T-helper 17 cell (primary cell): ENCODE data around the gene C9orf78. TPM values are rescaled to one million over a fixed set of nuclear protein-coding genes. Genes with fewer than 3 reads are reported as not detected.

Experiments used
- ATAC-seq: fragments of 150-1000 bp; cut with Tn5 transposase; 2 replicates; pipeline ENCODE4 v1.10.0; 2021; ENCODE audit warnings: mild to moderate bottlenecking, moderate library complexity
- DNase-seq, 3 donors: peaks; one replicate each; pipeline versions ENCODE4 v3.0.0 to v3.0.0-alpha.2; 2020 to 2021
- H3K9me3 ChIP-seq: one replicate; pipeline ENCODE4 v1.7.0; 2013; ENCODE audit warnings: low read length, mild to moderate bottlenecking; ENCODE audit not compliant: control insufficient read depth, poor library complexity, severe bottlenecking
- H3K27ac Mint-ChIP-seq: one replicate; pipeline ENCODE4 v1.8.0; 2022; ENCODE audit warnings: mild to moderate bottlenecking, moderate library complexity, mixed read lengths
- H3K27me3 Mint-ChIP-seq: one replicate; pipeline ENCODE4 v1.8.0; 2022; ENCODE audit warnings: mixed read lengths
- H3K36me3 Mint-ChIP-seq: one replicate; pipeline ENCODE4 v1.8.0; 2022; ENCODE audit warnings: low read depth, mixed read lengths
- H3K4me1 Mint-ChIP-seq: one replicate; pipeline ENCODE4 v1.8.0; 2022; ENCODE audit warnings: mild to moderate bottlenecking, mixed read lengths
- H3K4me3 Mint-ChIP-seq: one replicate; pipeline ENCODE4 v1.8.0; 2022; ENCODE audit warnings: mild to moderate bottlenecking, moderate library complexity, mixed read lengths
- total RNA-seq, 4 donors: library from RNA in 2 of 4; stranded (reverse) in 2 of 4; gene quantifications; one replicate each; pipeline ENCODE4 v1.2.3 and lab custom pipeline; 2022 to 2026

Gene C9orf78
- total RNA-seq, 2 donors from 2014 or later = 96.2 to 111 TPM

DNA sequence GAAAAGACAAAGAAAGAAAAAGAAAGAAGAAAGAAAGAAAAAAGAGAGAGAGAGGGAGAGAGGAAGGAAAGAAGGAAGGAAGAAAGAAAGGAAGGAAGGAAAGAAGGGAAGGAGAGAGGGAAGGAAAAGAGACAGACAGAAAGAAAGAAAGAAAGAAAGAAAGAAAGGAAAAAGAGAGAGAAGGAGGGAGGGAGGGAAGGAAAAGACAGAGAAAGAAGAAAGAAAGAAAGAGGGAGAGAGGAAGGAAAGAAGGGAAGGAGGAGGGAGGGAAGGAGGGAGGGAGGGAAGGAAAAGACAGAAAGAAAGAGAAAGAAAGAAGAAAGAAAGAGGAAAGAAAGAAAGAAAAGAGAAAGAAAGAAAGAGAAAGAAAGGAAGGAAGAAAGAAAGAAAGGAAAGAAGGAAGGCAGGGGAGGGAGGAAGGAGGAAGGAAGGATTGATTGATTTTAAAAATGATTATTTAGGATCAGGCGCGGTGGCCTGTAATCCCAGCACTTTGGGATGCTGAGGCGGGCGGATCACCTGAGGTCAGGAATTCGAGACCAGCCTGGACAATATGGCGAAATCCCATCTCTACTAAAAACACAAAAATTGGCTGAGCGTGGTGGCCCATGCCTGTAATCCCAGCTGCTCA is 55.4 kb downstream of the C9orf78 start:
- Mint-ChIP-seq H3K36me3 (no peaks in the 10 kb centered on the region), H3K4me1 (peaks cover 14% of the 10 kb centered on the region), H3K4me3 (no peak overlapping the region), H3K27ac (no peak overlapping the region), H3K27me3 (peaks cover 30% of the 10 kb centered on the region)
- H3K9me3 ChIP-seq = no peaks in the 10 kb centered on the region
- ATAC-seq (no peak), DNase-seq (no peak)

DNA sequence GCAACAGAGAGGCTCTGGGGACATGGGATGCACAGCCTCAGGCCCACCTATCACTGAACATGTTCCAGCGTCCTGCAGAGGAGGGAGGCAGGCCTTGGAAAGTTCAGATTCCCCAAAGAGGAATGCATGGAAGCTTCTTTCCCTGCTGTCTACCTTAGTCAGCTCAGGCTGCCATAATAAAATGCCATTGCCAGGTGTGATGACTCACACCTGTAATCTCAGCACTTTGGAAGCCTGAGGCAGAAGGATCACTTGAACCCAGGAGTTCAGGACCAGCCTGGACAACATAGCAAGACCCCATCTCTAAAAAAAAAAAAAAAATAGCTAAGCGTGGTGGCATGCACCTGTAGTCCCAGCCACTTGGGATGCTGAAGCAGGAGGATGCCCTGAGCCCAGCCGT is 56.6 kb downstream of the C9orf78 start:
- Mint-ChIP-seq H3K4me1 (peaks cover 13% of the 10 kb centered on the region), H3K27me3 (peaks cover 40% of the 10 kb centered on the region), H3K27ac (no peak overlapping the region), H3K4me3 (no peak overlapping the region), H3K36me3 (peaks cover 3% of the 10 kb centered on the region)
- H3K9me3 ChIP-seq = no peaks in the 10 kb centered on the region
- ATAC-seq = no peak
- no peak for DNase-seq

DNA sequence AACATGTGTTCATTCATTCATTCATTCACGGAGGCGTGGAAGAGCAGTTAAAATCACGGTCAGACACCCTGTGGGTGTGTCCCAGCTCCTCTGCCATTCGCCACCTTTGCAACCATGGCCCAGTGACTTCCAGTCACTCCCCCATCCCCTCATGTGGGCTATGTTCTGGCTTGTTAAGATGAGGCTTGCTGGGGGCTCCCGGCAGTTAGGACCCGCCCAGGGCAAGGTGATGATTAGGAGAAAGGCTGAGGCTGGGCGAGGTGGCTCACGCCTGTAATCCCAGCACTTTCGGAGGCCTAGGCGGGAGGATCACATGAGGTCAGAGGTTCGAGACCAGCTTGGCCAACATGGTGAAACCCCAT is 57.3 kb downstream of the C9orf78 start:
- no peak overlapping the region for H3K4me3 Mint-ChIP-seq
- H3K9me3 ChIP-seq = no peaks in the 10 kb centered on the region
- peaks cover 41% of the 10 kb centered on the region for H3K27me3 Mint-ChIP-seq
- DNase-seq = no peak
- H3K4me1 Mint-ChIP-seq = peaks cover 13% of the 10 kb centered on the region
- peaks cover 3% of the 10 kb centered on the region for H3K36me3 Mint-ChIP-seq
- peak overlapping the region; percentile 51 for H3K27ac Mint-ChIP-seq
- ATAC-seq = no peak

Other genes starting within 250 kb of the C9orf78 start
- gene C9orf50, start 214.2 kb downstream of the C9orf78 start, total RNA-seq = not detected
- gene NTMT1, start 209.1 kb downstream of the C9orf78 start, total RNA-seq = 10 to 100 TPM; 27.0 to 27.8 TPM
- 10 to 100 TPM; 21.9 to 28.7 TPM for gene ASB6, start 193.1 kb downstream of the C9orf78 start, total RNA-seq
- not detected for gene PRRX2, start 169.6 kb downstream of the C9orf78 start, total RNA-seq
- gene PTGES, start 82.2 kb downstream of the C9orf78 start, total RNA-seq = under 1 TPM in 1 of 2 donors, not detected in 1; 0.15 TPM
- 10 to 100 TPM; 13.2 to 18.7 TPM for gene TOR1B, start 32.1 kb downstream of the C9orf78 start, total RNA-seq
- 10 to 100 TPM; 16.7 to 17.2 TPM for gene TOR1A, start 11.1 kb downstream of the C9orf78 start, total RNA-seq
- 10 to 100 TPM; 80.7 to 90.0 TPM for gene USP20, start 183 bp upstream of the C9orf78 start, total RNA-seq
- gene FNBP1, start 207.9 kb upstream of the C9orf78 start, total RNA-seq = 100 to 1,000 TPM; 219 to 221 TPM
- gene GPR107, start 218.6 kb upstream of the C9orf78 start, total RNA-seq = 10 to 100 TPM; 22.1 to 26.2 TPM